HG03066 (cell line): ENCODE data around the gene MYLK4.
"Not testable (repeated sequence)": the region's sequence is repeated elsewhere in the genome, so short reads cannot be mapped to it uniquely, and the experiment has no call there.

Source experiments
- ATAC-seq: cut with Tn5 transposase; IDR thresholded peaks from one replicate; pipeline ENCODE4 v1.9.1; 2021; ENCODE audit warnings: low read depth; ENCODE audit not compliant: unreplicated experiment

Gene MYLK4

DNA sequence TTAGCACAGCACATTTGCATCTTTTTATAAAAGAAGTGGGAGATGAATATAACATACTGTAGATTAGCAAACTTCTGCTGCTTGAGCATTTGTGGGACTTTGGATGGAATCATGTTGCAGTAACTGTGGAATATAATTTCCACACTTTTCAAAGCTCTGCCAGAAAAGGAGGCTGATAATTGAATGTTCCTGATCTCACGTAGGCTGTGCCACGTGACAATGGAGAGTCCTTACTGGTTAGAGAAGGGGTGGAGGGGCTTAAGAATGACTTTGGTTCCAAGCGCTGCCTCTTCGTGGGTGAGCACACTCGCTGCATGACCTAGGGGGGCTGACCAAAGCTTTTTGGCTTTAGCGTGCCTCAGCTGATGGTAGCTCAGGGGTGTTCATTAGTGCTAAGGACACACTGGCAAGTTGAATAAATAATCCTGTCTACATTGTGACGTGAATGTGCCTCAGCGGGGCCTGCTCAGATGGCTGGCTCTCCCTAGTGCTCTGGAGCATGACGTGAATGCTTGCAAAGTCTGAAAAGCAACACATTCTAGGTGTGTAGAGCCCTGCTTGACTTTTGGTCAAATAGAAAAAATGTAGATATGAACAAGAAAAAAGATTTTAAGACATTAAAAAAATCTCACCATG lies 29.5 kb upstream of the MYLK4 start:
- ATAC-seq, result no peak

DNA sequence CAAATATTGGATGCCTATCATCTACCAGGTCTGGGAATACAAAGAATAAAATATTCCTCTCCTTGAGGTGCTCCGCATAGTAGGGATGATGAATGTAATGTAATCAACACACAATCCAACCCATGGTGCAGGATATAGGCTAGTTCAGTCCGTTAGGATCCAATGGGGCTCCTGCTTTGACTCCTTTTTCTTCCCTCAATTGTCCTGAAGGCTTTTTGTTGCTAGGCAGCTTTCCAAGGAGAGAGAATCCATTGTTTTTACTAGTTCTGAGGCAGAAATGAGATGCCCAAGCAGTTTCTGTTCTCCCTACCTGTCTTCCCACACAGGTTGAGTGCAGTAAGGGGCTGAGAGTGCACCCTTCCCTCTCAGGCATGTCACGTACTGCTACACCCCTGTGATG lies 26.5 kb upstream of the MYLK4 start:
- ATAC-seq, result no peak

DNA sequence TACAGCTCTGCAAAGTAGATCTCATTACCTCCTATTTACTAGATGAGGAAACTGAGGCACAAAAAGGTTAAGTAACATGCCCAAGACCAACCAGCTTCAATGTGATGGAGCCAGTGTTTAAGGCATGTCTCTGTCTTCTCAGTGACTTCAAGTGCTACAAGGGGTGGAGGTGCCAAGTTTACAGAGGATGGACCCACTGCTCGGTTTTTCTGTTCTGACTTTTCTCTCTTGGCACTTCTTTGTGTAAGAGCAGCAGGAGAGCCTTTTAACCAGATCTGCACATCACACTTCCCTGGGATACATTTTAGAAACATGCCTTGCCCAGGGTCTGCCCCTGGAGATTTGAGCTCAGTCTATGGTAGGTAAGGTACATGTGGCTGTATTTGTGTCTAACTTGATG lies 24.3 kb upstream of the MYLK4 start:
- no peak for ATAC-seq

DNA sequence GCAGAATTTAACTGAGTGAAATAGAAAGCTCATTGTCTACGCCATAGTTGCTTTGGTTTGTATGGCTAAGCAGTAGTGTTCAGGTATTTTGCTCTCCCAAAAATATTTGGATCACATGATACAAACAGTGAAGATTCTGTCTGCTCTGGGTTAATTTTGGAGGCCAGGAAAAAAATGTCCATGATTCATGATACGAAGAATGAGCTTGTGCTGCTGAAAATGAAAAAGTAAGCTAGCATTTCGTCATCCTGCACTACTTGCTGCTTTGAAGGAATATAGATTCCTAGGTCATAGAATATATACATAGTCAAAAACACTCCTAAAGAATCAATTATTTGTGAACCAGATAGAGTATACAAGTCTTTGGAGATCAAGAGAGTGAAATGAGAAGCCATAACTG lies 22.7 kb upstream of the MYLK4 start:
- no peak for ATAC-seq

DNA sequence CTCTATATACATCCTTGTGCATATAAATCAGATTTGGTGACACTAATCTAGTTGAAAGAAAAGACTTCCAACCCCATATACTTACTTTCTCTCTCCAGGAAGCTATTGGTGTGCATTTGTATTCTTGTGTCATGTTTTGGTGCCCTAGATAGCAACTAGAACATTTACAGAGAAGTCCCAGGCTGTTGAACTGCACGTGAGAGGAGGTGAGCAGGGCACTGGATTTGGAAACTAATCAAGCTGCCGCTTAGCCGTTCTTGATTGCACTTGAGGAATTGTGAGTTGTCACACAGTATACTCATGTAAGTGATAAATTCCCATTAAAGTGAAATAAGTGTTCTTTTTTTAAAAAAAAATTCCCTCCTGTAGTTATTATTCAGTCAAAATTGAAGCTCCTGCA lies 22.1 kb upstream of the MYLK4 start:
- no peak for ATAC-seq

DNA sequence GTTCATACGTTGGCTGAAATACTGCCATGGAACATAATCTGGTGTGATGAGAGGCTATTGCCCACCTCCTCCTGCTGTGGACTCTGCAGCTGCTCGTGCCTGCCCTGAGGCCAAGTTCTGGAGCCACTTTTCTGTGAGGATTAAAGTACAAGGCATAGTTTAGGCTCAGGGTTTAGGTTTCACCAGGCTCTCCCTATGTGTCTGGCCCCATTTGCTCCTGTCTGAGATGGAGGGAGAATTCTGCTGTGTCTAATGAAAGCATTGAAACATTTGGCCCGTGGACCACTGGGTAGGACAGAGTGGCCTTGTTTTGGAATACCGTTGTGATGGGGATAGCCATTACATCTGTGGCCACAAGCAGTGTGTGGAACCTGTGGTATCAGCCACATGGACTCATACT lies 20.4 kb upstream of the MYLK4 start:
- ATAC-seq, result no peak

DNA sequence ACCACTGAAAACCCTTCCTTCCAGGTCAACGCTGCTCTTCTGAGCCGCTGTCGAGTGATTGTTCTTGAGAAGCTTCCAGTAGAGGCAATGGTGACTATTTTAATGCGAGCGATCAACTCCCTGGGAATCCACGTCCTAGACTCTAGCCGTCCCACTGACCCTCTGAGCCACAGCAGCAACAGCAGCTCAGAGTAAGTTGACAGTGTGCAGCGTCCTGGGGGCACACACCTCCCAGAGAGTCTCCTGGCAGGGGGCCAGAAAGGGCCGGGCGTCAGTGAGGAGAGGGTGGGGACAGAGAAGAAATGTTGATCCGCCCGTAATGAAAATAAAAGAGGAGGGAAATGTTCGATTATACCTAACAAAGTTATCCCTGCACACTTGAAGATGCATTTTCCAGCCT lies 19.4 kb upstream of the MYLK4 start:
- no peak for ATAC-seq

DNA sequence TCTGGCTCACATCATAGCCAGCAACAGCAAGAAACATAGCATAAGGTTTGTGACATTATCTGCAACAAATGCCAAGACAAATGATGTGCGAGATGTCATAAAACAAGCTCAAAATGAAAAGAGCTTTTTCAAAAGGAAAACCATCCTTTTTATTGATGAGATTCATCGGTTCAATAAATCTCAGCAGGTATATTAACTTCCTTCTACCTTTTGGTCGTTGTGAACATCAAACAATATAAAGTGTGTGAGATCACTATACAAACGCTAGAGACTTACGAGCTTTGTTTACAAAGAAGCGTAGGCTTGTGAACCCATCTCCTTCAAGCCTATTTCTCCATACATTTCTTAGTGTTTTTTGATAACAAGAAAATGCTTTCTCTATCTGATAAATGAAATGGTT lies 18.0 kb upstream of the MYLK4 start:
- no peak for ATAC-seq

DNA sequence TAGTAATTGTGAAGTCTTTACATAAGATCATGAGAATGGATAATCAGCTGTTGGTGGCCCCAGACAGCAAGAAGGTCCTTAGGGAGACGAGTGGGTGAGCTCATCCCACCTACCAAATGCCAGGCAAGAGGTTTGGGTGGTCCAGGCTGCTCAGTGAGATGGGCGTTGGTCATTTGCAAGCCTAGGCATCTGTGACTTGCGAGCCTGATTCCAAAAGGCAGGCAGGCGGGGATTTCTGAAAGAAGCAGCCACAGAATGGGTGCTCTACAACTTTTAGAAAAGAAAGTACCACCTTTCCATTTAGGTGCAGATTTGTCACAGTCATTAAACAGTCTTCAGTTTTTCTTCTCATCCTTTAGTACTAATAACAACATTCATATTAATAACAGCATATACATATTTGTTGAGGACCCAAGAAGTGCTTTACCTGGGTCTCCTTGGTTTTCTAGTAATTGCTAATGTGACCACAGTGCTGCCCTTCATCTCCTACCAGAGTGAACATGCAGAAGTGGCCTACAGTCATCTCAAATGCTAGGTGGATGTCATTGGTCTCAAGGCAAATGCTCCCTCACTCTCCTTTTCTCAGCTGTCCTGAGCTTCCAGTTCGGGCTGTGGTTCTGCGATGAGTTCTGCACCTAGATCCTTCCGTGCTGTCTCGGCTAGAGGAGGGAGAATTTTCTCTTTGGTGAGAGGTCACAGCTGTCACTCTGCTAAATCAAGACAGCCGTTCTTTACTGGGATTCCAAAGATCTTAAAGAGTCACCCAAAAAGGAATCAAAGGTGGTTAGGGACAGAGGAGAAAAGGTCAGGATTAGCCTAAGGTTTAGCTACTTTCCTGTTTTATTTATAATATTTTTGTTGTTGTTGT lies 17.2 kb upstream of the MYLK4 start:
- ATAC-seq, result no peak

DNA sequence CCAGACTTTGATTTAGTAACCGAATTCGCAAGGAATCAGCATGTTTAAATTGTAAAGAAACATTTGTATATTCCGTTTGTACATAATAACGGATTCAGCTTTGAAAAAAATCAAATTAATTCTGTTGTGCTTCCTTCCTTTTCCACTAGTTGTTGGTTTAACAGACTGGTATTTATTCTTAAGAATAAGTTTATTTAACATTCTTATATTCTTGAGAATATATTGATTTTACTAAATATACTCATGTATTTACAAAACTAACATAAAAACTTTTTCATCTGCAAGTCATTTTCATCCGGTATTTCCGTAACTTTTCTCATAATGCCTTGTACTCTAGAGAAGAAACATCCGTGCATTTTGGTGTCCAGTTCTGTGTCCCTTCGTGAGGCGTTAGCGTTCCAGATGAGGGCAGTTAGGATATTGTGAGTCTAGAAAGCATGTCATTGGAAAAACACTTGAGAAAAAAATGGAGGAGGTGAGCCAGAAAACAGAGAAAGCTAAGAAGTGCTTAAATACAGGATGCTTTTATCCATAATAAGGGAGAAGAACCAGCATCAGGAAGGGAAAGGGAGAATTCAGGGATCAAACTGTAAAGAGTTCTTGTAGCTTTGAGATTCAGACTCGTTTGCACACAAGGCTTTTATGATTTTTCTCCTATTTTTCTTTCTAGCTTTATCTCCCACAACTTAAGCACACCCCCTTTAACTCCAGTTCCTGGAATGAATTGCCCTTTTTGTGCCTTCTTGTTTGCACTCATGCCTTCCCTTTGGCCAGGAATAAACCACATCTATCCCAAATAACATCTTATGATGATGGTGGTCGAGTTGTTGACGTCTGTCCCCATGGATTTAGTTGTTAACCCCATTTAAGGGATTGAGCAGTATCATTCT lies 16.3 kb upstream of the MYLK4 start:
- ATAC-seq, result no peak

DNA sequence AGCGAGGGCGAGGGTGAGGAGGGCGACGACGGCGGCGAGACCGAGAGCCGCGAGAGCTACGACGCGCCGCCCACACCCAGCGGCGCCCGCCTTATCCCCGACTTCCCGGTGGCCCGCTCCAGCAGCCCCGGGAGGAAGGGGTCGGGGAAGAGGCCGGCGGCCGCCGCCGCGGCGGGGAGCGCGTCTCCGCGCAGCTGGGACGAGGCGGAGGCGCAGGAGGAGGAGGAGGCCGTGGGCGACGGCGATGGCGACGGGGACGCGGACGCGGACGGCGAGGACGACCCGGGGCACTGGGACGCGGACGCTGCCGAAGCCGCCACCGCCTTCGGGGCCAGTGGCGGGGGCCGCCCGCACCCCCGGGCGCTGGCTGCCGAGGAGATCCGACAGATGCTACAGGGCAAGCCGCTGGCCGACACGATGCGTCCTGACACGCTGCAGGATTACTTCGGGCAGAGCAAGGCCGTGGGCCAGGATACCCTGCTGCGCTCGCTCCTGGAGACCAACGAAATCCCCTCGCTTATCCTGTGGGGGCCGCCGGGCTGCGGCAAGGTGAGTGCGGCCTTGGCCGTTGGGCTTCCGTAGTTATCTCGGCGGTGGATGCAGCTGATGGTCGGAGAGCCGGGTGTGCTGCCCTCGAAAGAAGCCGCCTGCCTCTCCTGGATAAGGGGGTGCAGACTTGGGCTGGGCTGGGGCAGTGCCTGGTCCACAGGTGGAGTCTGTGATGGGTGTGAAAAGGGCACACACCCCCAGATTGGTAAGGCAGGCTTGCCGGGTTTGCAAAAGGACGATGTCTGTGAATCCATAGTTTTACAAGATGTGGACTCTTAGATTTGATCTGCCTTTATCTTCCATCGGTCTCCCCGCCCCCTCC lies 15.4 kb upstream of the MYLK4 start:
- no peak for ATAC-seq

DNA sequence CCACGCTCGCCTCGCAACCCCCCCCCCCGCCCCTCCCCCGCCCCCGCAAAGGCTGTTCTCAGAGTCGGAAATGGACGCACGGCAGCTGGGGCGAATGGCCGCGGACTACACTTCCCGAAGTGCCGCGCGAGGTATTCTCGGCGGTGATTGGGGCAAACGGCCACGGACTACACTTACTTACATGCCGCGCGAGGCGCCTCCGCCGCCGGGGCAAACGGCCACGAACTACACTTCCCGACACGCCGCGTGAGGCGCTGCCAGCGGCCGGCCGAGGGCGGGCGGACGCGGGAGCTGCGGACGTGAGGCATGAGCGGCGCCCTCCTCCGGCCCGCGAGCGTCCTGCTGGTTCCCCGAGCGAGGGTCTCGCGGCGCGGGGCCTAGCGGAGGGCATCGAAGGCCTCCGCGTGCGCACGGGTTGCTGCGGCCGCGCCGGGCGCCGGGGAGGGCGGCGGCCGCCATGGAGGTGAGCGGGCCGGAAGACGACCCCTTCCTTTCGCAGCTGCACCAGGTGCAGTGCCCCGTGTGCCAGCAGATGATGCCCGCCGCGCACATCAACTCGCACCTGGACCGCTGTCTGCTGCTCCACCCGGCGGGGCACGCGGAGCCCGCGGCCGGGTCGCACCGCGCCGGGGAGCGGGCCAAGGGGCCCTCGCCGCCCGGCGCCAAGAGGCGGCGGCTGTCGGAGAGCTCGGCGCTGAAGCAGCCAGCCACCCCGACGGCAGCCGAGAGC lies 14.6 kb upstream of the MYLK4 start, which contains the start of gene WRNIP1:
Gene WRNIP1, plus strand, starts transcription at position 228 of the 730 bp plus-strand sequence. Its CDS starts 230 bp downstream, at position 458.
- ATAC-seq, result peak; percentile 87

DNA sequence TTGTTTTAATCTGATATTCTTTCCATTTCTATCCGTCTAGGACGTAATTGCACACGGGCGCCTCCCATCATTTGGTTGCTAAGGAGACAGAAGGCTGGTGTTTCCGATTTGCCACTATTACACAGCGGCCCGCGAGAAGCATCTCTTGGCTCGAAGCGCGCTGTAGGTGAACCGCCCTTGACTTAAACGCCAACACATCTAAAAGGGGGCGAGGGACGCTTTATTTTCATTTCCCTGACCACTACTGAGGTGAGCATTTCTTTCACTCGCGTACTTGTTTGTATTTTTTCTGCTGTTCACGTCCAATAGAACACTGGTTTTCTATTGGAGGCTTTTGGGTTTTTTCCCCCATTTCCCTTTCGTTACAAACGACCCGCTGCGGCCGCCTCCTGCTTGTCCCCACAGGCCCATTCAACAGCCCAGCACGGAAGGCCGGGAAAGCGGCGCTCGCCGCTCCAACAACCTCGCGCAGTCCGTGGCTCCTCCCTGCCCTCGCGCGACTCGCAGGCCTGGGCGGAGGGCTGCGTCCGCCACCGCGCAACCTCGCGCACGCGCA lies 14.0 kb upstream of the MYLK4 start:
- peak; percentile 58 for ATAC-seq

DNA sequence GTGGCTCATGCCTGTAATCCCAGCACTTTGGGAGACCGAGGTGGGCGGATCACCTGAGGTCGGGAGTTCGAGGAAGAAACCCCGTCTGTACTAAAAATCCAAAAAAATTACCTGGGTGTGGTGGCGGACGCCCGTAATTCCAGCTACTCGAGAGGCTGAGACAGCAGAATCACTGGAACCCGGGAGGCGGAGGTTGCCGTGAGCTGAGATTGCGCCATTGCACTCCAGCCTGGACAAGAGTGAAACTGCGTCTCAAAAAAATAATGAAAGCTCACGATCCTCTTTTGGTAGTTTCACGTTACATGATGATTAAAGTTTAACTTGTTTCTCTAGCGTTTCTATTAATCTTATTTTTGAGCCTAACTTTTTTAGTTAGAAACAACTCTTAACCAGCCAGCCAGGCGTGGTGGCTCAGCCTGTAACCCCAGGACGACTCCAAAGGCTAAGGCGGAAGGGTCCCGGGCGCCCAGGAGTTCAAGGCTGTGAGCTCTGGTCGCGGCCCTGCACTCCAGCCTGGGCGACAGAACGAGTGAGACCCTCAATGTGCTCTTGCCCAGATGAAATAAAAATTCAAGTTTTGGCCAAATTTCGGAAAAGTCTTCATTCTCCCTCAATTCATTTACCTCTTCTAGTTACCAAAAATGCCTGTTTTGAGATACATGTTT lies 13.3 kb upstream of the MYLK4 start:
- ATAC-seq, result no peak

DNA sequence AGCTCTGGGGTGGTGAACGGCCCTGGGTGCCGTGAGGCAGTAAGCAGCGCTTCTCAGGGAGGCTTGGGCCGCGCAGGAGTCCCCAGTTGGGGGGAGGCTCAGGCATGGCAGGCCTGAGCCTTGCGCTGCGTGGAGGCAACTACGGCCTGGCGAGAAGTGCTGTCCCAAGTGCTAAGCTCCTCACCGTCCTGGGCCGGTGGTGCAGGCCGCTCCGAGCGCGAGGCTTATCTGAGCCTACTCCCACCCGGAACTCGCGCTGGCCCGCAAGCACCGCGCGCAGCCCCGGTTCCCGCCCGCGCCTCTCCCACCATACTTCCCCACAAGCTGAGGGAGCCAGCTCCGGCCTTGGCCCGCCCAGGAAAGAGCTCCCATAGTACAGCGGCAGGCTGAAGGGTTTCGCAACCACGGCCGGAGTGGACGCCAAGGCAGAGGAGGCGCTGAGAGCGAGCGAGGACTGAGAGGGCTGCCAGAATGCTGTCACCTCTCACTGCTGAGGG lies 12.7 kb upstream of the MYLK4 start:
- ATAC-seq, result no peak

DNA sequence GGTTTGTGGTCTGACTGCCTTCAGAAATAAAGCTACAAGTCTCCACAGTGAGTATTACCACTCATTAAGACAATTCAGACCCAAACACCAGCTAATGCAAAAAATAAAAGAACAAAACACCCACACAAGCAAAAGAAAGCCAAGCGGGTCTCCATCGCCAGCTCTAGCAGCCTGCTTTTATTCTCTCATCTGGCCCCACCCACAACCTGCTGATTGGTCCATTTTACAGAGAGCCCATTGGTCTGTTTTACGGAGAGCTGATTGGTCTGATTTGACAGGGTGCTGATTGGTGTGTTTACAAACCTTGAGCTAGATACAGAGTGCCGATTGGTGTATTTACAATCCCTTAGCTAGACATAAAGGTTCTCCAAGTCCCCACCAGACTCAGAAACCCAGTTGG lies 12.1 kb upstream of the MYLK4 start:
- not testable (repeated sequence) for ATAC-seq

DNA sequence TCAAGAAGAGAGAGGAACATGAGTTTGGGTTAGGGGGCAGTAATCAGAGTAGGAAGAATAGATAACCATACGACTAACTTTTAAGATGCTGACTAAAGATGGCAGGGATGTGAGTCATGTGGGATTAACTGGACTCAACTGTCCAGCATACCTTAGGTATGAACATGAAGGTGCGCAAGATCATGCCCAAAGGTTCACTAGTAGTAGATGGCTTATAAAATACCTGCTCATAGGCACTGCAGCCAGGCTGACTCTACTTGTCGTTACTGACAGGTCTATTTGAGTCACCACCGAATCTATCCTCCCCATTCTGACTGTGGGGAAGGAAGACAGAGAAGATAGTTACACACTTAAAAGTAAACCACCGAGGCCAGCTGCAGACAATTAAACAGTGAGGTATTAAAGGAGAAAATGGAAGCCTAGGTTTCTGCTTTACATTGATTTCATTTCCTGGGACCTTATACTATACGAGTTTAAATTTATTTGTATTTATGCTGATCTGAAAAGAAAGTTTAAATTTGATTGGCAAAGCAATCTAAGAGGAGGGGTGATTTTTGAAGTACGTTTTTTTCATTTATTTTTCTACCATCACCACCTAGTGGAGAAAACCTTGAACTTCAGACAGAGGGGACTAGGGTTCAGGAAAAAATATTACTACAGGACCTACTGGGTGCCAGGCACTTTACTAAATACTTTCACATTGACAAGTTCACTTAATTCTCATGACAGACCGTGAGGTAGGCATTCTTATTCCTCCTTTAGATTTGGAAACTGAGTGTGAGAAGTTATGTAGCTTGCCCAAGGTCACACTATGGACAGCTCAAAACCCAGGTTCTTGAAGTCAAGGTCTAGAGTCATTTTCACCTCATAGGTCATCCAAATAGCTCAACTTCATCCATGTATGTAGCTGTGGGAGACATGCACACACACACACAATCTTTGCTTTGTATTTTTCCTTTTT lies 10.4 kb upstream of the MYLK4 start:
- ATAC-seq, result no peak
